Thyroid gland (tissue), 4 donors: ENCODE data around the gene NTRK2.

Experiments used
- POLR2A ChIP-seq, 2 donors: fragments of 450-650 bp; IDR thresholded peaks; one replicate each; pipeline ENCODE4 v1.6.1; 2017; ENCODE audit warnings: antibody characterized with exemption in 2 of 2, mild to moderate bottlenecking in 2 of 2, moderate library complexity in 1 of 2
- TF ChIP-seq, protein P1 (sequence below), 6 experiments: fragments of 200-600 bp in 3 of 6; fragments of 450-650 bp in 3 of 6; sonication (generic) in 3 of 6; IDR thresholded peaks; one replicate each; pipeline ENCODE4 v1.5.1; 2016 to 2019; ENCODE audit warnings: antibody characterized with exemption in 6 of 6, mild to moderate bottlenecking in 2 of 6, inconsistent platforms in 1 of 6, moderate library complexity in 1 of 6

- TF ChIP-seq, protein P1, sequence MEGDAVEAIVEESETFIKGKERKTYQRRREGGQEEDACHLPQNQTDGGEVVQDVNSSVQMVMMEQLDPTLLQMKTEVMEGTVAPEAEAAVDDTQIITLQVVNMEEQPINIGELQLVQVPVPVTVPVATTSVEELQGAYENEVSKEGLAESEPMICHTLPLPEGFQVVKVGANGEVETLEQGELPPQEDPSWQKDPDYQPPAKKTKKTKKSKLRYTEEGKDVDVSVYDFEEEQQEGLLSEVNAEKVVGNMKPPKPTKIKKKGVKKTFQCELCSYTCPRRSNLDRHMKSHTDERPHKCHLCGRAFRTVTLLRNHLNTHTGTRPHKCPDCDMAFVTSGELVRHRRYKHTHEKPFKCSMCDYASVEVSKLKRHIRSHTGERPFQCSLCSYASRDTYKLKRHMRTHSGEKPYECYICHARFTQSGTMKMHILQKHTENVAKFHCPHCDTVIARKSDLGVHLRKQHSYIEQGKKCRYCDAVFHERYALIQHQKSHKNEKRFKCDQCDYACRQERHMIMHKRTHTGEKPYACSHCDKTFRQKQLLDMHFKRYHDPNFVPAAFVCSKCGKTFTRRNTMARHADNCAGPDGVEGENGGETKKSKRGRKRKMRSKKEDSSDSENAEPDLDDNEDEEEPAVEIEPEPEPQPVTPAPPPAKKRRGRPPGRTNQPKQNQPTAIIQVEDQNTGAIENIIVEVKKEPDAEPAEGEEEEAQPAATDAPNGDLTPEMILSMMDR (IDR thresholded peaks at IDR 0.05) = no peak
- no peak for TF ChIP-seq POLR2A (IDR thresholded peaks at IDR 0.05)
Observed at GRCh38 chr9:85067792-85068191, 398.3 kb downstream of the NTRK2 start.
